Panc1 (cell line): ENCODE measurements around the gene GPR65.

ENCODE experiments used
- POLR2AphosphoS5 ChIP-seq: IDR thresholded peaks from 2 replicates; pipeline ENCODE4 v1.6.1; 2012; ENCODE audit warnings: mild to moderate bottlenecking, low read depth, low read length, moderate library complexity
- TCF7L2 ChIP-seq: IDR thresholded peaks from 2 replicates; pipeline ENCODE4 v1.6.1; 2011; ENCODE audit warnings: mild to moderate bottlenecking, low read depth, low read length, inconsistent platforms
- TF ChIP-seq, protein P1 (sequence below): fragments of 450-650 bp; IDR thresholded peaks from 2 replicates; pipeline ENCODE4 v1.5.1; 2017; ENCODE audit warnings: mild to moderate bottlenecking

DNA sequence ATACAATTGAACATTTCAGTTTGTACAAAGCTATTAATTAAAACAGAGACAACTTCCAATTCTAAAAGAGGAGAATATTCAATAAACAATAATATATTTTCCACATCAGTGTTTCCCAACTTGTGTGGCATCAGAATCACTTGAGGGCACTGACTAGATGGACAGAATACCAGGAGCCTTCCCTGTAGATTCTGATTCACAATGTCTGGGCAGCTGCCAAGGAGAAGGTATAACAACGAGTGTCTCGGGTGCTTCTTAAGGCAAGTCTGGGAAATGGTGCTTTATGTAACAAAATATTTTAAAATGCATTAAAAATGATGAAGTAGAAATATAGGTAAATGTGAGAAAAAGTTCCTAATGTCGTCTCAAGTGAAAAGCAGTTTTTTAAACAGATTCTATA lies 38.1 kb upstream of the GPR65 start:
- TF ChIP-seq POLR2AphosphoS5 (no peak), TCF7L2 (no peak)
- TF ChIP-seq, protein P1, sequence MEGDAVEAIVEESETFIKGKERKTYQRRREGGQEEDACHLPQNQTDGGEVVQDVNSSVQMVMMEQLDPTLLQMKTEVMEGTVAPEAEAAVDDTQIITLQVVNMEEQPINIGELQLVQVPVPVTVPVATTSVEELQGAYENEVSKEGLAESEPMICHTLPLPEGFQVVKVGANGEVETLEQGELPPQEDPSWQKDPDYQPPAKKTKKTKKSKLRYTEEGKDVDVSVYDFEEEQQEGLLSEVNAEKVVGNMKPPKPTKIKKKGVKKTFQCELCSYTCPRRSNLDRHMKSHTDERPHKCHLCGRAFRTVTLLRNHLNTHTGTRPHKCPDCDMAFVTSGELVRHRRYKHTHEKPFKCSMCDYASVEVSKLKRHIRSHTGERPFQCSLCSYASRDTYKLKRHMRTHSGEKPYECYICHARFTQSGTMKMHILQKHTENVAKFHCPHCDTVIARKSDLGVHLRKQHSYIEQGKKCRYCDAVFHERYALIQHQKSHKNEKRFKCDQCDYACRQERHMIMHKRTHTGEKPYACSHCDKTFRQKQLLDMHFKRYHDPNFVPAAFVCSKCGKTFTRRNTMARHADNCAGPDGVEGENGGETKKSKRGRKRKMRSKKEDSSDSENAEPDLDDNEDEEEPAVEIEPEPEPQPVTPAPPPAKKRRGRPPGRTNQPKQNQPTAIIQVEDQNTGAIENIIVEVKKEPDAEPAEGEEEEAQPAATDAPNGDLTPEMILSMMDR = no peak
